ENCODE data around the gene UNK. TPM values are rescaled to one million over a fixed set of nuclear protein-coding genes. Genes with fewer than 3 reads are reported as not detected.

Gene UNK
- total RNA-seq, 1 experiment from 2014 or later = 49.0 TPM

- 0 out of 2 replicates have a peak, but pooled peaks cover 8% of the 10 kb centered on the region for H3K36me3 ChIP-seq (ENCODE audit: insufficient read depth, low read length)
- H3K79me2 ChIP-seq (ENCODE audit: low read length) = no peaks in the 10 kb centered on the region
- H3K9me3 ChIP-seq (ENCODE audit: low read length) = no peaks in the 10 kb centered on the region
- no peaks in the 10 kb centered on the region for H4K20me1 ChIP-seq (ENCODE audit: insufficient read depth, low read depth, low read length)
- no peaks in the 10 kb centered on the region for H3K4me1 ChIP-seq (ENCODE audit: low read length)
- H3K9ac ChIP-seq (ENCODE audit: low read length) = no peak overlapping the region
- H3K4me2 ChIP-seq (ENCODE audit: low read depth, low read length, poor library complexity, severe bottlenecking) = no peak overlapping the region
- no peak overlapping the region for H3K4me3 ChIP-seq (ENCODE audit: low read length)
- H2AFZ ChIP-seq (ENCODE audit: low read length) = no peak overlapping the region
- no peaks in the 10 kb centered on the region for H3K27me3 ChIP-seq (ENCODE audit: low read length)
- no peak overlapping the region for H3K27ac ChIP-seq (ENCODE audit: low read length)
- no peak for DNase-seq
- H3K9me2 ChIP-seq (replicated peaks; ENCODE audit: insufficient read depth, low read length) = no peaks in the 10 kb centered on the region
These were observed 49.8 kb downstream of the UNK start for GRCh38 chr17:75834279-75834920.

GRCh38 chr17:75834928-75835653 lies 50.5 kb downstream of the UNK start:
- Histone ChIP-seq H3K9ac (ENCODE audit: low read length) (no peak overlapping the region), H3K27me3 (ENCODE audit: low read length) (no peaks in the 10 kb centered on the region), H3K79me2 (ENCODE audit: low read length) (no peaks in the 10 kb centered on the region), H3K27ac (ENCODE audit: low read length) (no peak overlapping the region), H2AFZ (ENCODE audit: low read length) (no peak overlapping the region), H3K4me1 (ENCODE audit: low read length) (no peaks in the 10 kb centered on the region), H3K4me3 (ENCODE audit: low read length) (no peak overlapping the region), H3K9me2 (replicated peaks; ENCODE audit: insufficient read depth, low read length) (no peaks in the 10 kb centered on the region), H3K4me2 (ENCODE audit: low read depth, low read length, poor library complexity, severe bottlenecking) (no peak overlapping the region), H4K20me1 (ENCODE audit: insufficient read depth, low read depth, low read length) (no peaks in the 10 kb centered on the region), H3K9me3 (ENCODE audit: low read length) (no peaks in the 10 kb centered on the region), H3K36me3 (ENCODE audit: insufficient read depth, low read length) (0 out of 2 replicates have a peak, but pooled peaks cover 5% of the 10 kb centered on the region)
- no peak for DNase-seq

GRCh38 chr17:75835654-75835987 lies 51.0 kb downstream of the UNK start:
- H3K79me2 ChIP-seq (ENCODE audit: low read length) = no peaks in the 10 kb centered on the region
- no peaks in the 10 kb centered on the region for H3K9me3 ChIP-seq (ENCODE audit: low read length)
- no peak overlapping the region for H3K9ac ChIP-seq (ENCODE audit: low read length)
- no peak overlapping the region for H3K4me3 ChIP-seq (ENCODE audit: low read length)
- no peak overlapping the region for H2AFZ ChIP-seq (ENCODE audit: low read length)
- H4K20me1 ChIP-seq (ENCODE audit: insufficient read depth, low read depth, low read length) = no peaks in the 10 kb centered on the region
- DNase-seq = no peak
- H3K4me1 ChIP-seq (ENCODE audit: low read length) = no peaks in the 10 kb centered on the region
- no peaks in the 10 kb centered on the region for H3K27me3 ChIP-seq (ENCODE audit: low read length)
- H3K27ac ChIP-seq (ENCODE audit: low read length) = no peak overlapping the region
- H3K36me3 ChIP-seq (ENCODE audit: insufficient read depth, low read length) = 0 out of 2 replicates have a peak, but pooled peaks cover 5% of the 10 kb centered on the region
- H3K9me2 ChIP-seq (replicated peaks; ENCODE audit: insufficient read depth, low read length) = no peaks in the 10 kb centered on the region
- no peak overlapping the region for H3K4me2 ChIP-seq (ENCODE audit: low read depth, low read length, poor library complexity, severe bottlenecking)

GRCh38 chr17:75836605-75837004 lies 52.0 kb downstream of the UNK start:
- Histone ChIP-seq H4K20me1 (ENCODE audit: insufficient read depth, low read depth, low read length) (no peaks in the 10 kb centered on the region), H3K9ac (ENCODE audit: low read length) (no peak overlapping the region), H3K79me2 (ENCODE audit: low read length) (no peaks in the 10 kb centered on the region), H3K4me3 (ENCODE audit: low read length) (no peak overlapping the region), H3K27me3 (ENCODE audit: low read length) (no peaks in the 10 kb centered on the region), H3K4me2 (ENCODE audit: low read depth, low read length, poor library complexity, severe bottlenecking) (no peak overlapping the region), H2AFZ (ENCODE audit: low read length) (no peak overlapping the region), H3K9me3 (ENCODE audit: low read length) (no peaks in the 10 kb centered on the region), H3K9me2 (replicated peaks; ENCODE audit: insufficient read depth, low read length) (no peaks in the 10 kb centered on the region), H3K27ac (ENCODE audit: low read length) (no peak overlapping the region), H3K4me1 (ENCODE audit: low read length) (no peaks in the 10 kb centered on the region), H3K36me3 (ENCODE audit: insufficient read depth, low read length) (0 out of 2 replicates have a peak, but pooled peaks cover 5% of the 10 kb centered on the region)
- DNase-seq = no peak

- Histone ChIP-seq H3K27me3 (ENCODE audit: low read length) (no peaks in the 10 kb centered on the region), H3K9me3 (ENCODE audit: low read length) (no peaks in the 10 kb centered on the region), H3K4me3 (ENCODE audit: low read length) (no peak overlapping the region), H3K9me2 (replicated peaks; ENCODE audit: insufficient read depth, low read length) (no peaks in the 10 kb centered on the region), H2AFZ (ENCODE audit: low read length) (no peak overlapping the region), H3K27ac (ENCODE audit: low read length) (no peak overlapping the region), H3K36me3 (ENCODE audit: insufficient read depth, low read length) (0 out of 2 replicates have a peak, but pooled peaks cover 5% of the 10 kb centered on the region), H4K20me1 (ENCODE audit: insufficient read depth, low read depth, low read length) (no peaks in the 10 kb centered on the region), H3K9ac (ENCODE audit: low read length) (no peak overlapping the region), H3K4me2 (ENCODE audit: low read depth, low read length, poor library complexity, severe bottlenecking) (no peak overlapping the region), H3K4me1 (ENCODE audit: low read length) (peaks cover 2% of the 10 kb centered on the region), H3K79me2 (ENCODE audit: low read length) (no peaks in the 10 kb centered on the region)
- DNase-seq = no peak
These were observed 53.3 kb downstream of the UNK start for GRCh38 chr17:75837899-75838298.

GRCh38 chr17:75838410-75838809 lies 53.8 kb downstream of the UNK start:
- no peaks in the 10 kb centered on the region for H3K27me3 ChIP-seq (ENCODE audit: low read length)
- no peaks in the 10 kb centered on the region for H3K9me2 ChIP-seq (replicated peaks; ENCODE audit: insufficient read depth, low read length)
- H3K9me3 ChIP-seq (ENCODE audit: low read length) = no peaks in the 10 kb centered on the region
- 0 out of 2 replicates have a peak, but pooled peaks cover 5% of the 10 kb centered on the region for H3K36me3 ChIP-seq (ENCODE audit: insufficient read depth, low read length)
- H3K79me2 ChIP-seq (ENCODE audit: low read length) = no peaks in the 10 kb centered on the region
- no peak overlapping the region for H3K9ac ChIP-seq (ENCODE audit: low read length)
- H3K27ac ChIP-seq (ENCODE audit: low read length) = no peak overlapping the region
- no peak overlapping the region for H3K4me2 ChIP-seq (ENCODE audit: low read depth, low read length, poor library complexity, severe bottlenecking)
- no peak overlapping the region for H3K4me3 ChIP-seq (ENCODE audit: low read length)
- no peak for DNase-seq
- H2AFZ ChIP-seq (ENCODE audit: low read length) = no peak overlapping the region
- peaks cover 7% of the 10 kb centered on the region for H3K4me1 ChIP-seq (ENCODE audit: low read length)
- H4K20me1 ChIP-seq (ENCODE audit: insufficient read depth, low read depth, low read length) = no peaks in the 10 kb centered on the region

GRCh38 chr17:75839942-75840798 lies 55.6 kb downstream of the UNK start:
- H3K36me3 ChIP-seq (ENCODE audit: insufficient read depth, low read length) = no peaks in the 10 kb centered on the region
- H3K4me2 ChIP-seq (ENCODE audit: low read depth, low read length, poor library complexity, severe bottlenecking) = no peak overlapping the region
- DNase-seq = no peak

GRCh38 chr17:75840799-75841164 lies 56.2 kb downstream of the UNK start:
- Histone ChIP-seq H3K27ac (ENCODE audit: low read length) (no peak overlapping the region), H3K9me3 (ENCODE audit: low read length) (no peaks in the 10 kb centered on the region), H4K20me1 (ENCODE audit: insufficient read depth, low read depth, low read length) (no peaks in the 10 kb centered on the region), H3K4me2 (ENCODE audit: low read depth, low read length, poor library complexity, severe bottlenecking) (no peak overlapping the region), H3K9ac (ENCODE audit: low read length) (no peak overlapping the region), H3K9me2 (replicated peaks; ENCODE audit: insufficient read depth, low read length) (no peaks in the 10 kb centered on the region), H3K4me3 (ENCODE audit: low read length) (no peak overlapping the region), H3K36me3 (ENCODE audit: insufficient read depth, low read length) (no peaks in the 10 kb centered on the region), H3K79me2 (ENCODE audit: low read length) (0 out of 2 replicates have a peak, but pooled peaks cover 4% of the 10 kb centered on the region), H3K27me3 (ENCODE audit: low read length) (no peaks in the 10 kb centered on the region), H3K4me1 (ENCODE audit: low read length) (peaks cover 30% of the 10 kb centered on the region), H2AFZ (ENCODE audit: low read length) (no peak overlapping the region)
- no peak for DNase-seq

More at GRCh38 chr17:75839942-75840798, 55.6 kb downstream of the UNK start:
- Histone ChIP-seq H3K4me1 (ENCODE audit: low read length) (peaks cover 24% of the 10 kb centered on the region), H3K27me3 (ENCODE audit: low read length) (no peaks in the 10 kb centered on the region), H4K20me1 (ENCODE audit: insufficient read depth, low read depth, low read length) (no peaks in the 10 kb centered on the region), H3K27ac (ENCODE audit: low read length) (no peak overlapping the region), H3K9me2 (replicated peaks; ENCODE audit: insufficient read depth, low read length) (no peaks in the 10 kb centered on the region), H3K9me3 (ENCODE audit: low read length) (no peaks in the 10 kb centered on the region), H3K4me3 (ENCODE audit: low read length) (no peak overlapping the region), H2AFZ (ENCODE audit: low read length) (no peak overlapping the region), H3K79me2 (ENCODE audit: low read length) (0 out of 2 replicates have a peak, but pooled peaks cover 4% of the 10 kb centered on the region), H3K9ac (ENCODE audit: low read length) (no peak overlapping the region)
